Measurements from ENCODE around the gene POLL. TPM values are rescaled to one million over a fixed set of nuclear protein-coding genes. Genes with fewer than 3 reads are reported as not detected.

The POLL gene
- total RNA-seq, 2 donors from 2014 or later = 31.4 to 43.0 TPM

- H3K27ac Mint-ChIP-seq = no peak overlapping the region
- DNase-seq (ENCODE audit: low spot score in 2 of 2) (peak in 1 of 2 donors; percentile 31), ATAC-seq (no peak)
- no peaks in the 10 kb centered on the region for H3K9me3 Mint-ChIP-seq
- H3K36me3 Mint-ChIP-seq = no peaks in the 10 kb centered on the region
These were observed 19.9 kb downstream of the POLL start for GRCh38 chr10:101568054-101568745.

DNA sequence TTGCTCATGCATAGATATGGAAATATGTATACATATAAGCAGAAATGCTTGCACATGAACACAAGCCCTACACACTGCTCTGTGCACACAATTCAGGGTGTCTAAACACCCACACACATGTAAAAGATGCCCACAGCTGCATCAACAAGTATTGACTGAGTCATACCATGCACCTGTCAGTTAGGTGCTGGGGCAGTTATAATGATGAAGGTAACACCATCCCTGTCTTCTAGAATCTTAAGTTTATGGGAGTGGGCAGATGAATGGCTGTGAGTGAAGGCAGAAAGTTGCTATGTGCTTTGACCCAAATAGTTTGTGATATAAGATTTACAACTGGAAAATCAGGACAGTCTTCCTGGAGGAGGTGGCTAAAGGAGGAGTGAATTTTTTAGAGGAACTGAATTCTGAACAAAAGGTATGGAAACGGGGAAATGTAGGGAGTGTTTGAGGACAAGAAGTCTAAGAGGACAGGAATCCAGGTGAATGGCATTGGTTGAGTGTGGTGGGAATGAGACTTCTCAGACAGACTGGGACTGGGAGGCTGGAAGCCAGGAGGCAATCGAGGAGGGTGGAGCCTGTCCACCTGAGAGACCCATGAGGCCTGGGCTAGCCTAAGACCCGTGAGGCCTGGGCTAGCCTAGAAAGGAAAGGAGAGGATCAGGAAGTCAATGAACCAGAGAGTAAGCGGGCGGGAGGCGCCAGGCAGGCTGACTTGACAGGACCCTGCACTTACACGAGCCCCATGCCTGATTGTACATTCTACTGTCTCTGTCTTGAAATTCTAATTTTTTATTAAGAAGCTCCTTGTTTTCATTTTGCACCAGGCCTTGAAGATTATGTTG, 20.7 kb downstream of the POLL start:
- Mint-ChIP-seq H3K27ac (no peak overlapping the region), H3K36me3 (no peaks in the 10 kb centered on the region), H3K9me3 (no peaks in the 10 kb centered on the region)
- ATAC-seq (peak; percentile 15 to 50), DNase-seq (ENCODE audit: low spot score in 2 of 2) (no peak)

- peak in 1 of 2 donors; percentile 0 for ATAC-seq
- peak in 1 of 2 donors; percentile 47 for DNase-seq (ENCODE audit: low spot score in 2 of 2)
- Mint-ChIP-seq H3K27ac (no peak overlapping the region), H3K36me3 (no peaks in the 10 kb centered on the region), H3K9me3 (no peaks in the 10 kb centered on the region)
These were observed 21.5 kb downstream of the POLL start for GRCh38 chr10:101566333-101567164.

DNA sequence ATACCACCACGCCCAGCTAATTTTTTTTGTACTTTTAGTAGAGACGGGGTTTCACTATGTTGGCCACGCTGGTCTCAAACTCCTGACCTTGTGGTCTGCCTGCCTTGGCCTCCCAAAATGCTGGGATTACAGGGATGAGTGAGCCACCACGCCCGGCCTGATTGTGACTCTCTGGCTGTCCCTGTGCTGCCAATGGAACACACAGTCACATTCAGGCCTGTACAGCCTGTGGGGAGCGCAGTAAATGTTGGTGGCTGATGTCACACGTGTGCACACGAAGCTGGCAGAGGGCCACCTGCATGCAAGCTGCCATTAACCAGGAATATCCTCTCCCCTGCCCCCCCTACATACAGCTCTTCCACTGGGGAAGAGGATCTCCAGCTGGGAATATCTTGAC, 22.1 kb downstream of the POLL start:
- H3K27ac Mint-ChIP-seq = no peak overlapping the region
- DNase-seq (ENCODE audit: low spot score in 2 of 2) (peak in 1 of 2 donors; percentile 4), ATAC-seq (no peak)
- no peaks in the 10 kb centered on the region for H3K9me3 Mint-ChIP-seq
- H3K36me3 Mint-ChIP-seq = no peaks in the 10 kb centered on the region

DNA sequence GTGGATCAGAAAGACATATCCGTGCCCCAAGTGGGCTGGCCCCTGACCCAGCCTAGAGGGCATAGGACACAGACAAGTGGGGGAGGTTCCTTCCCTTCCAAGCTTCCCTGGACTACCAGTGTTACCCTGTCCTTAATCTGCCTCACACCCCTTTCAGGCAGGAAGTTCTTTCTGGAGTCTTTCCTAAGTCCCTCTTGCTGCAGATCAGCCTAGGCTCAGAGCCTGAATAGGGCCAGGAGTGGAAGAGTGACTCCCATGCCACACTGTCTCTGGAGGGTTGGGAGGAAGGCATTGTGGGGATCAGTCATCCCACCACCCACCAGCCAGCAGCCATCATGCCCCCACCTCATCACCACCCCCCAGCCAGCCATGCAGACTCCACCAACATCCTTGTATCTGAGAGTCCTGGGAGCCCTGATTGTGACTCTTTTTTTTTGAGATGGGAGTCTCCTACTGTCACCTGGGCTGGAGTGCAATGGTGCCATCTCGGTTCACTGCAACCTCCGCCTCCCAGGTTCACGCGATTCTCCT, 22.6 kb downstream of the POLL start:
- Mint-ChIP-seq H3K36me3 (no peaks in the 10 kb centered on the region), H3K9me3 (no peaks in the 10 kb centered on the region), H3K27ac (no peak overlapping the region)
- ATAC-seq (no peak), DNase-seq (ENCODE audit: low spot score in 2 of 2) (peak in 1 of 2 donors; percentile 44)

GRCh38 chr10:101564490-101564991, 23.5 kb downstream of the POLL start:
- H3K27ac Mint-ChIP-seq = no peak overlapping the region
- no peak for ATAC-seq
- H3K9me3 Mint-ChIP-seq = no peaks in the 10 kb centered on the region
- DNase-seq (ENCODE audit: low spot score in 2 of 2) = peak in 1 of 2 donors; percentile 31
- no peaks in the 10 kb centered on the region for H3K36me3 Mint-ChIP-seq

DNA sequence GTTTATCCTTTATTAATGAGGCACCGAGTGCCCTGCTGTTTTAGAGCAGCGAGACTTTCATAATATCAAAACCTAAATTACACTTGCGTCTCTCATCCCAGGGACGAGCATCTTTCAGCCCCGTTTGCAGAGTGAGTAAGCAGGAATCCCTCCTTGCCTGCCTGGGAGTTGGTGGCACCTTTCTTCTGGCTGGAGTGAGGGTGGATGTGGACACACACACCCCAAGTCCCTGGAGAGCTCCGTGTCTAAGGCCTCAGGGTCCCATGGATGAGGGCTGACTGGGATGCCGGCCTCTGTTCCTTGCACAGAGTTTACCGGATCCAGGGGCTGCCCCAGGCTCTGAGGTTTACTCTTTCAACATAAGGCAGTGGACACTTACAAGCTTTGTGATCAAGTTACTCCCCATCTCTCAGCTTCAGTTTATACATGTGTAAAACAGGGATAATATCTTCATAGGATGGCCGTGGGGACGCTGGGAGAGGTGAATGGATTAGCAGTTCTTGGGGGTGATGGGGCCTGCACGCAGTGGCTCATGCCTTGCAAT, 24.5 kb downstream of the POLL start:
- Mint-ChIP-seq H3K36me3 (no peaks in the 10 kb centered on the region), H3K9me3 (no peaks in the 10 kb centered on the region), H3K27ac (no peak overlapping the region)
- ATAC-seq (no peak), DNase-seq (ENCODE audit: low spot score in 2 of 2) (peak in 1 of 2 donors; percentile 18)

DNA sequence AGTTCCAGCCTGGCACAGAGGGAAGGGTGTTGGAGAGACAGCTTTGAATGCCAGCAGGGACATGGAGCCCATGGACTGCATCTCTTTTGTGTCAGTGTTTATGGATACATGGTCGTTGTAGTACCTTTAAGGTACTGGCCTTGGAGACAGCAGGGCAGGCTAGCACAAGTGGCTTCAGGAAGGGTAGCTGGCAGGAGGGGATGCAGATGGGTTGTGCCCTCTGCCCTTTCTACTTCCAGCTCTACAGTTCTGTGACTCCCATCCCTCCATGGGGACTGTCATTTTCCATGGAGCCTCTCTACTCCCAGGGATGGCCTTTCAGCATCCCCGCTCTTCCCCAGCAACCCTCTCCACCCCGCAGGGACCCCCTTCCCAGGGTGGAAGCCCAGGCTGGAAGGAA, 25.1 kb downstream of the POLL start:
- H3K9me3 Mint-ChIP-seq = no peaks in the 10 kb centered on the region
- DNase-seq (ENCODE audit: low spot score in 2 of 2) (no peak), ATAC-seq (no peak)
- no peaks in the 10 kb centered on the region for H3K36me3 Mint-ChIP-seq
- no peak overlapping the region for H3K27ac Mint-ChIP-seq

GRCh38 chr10:101562231-101562630, 25.8 kb downstream of the POLL start:
- DNase-seq (ENCODE audit: low spot score in 2 of 2) (no peak), ATAC-seq (no peak)
- H3K27ac Mint-ChIP-seq = no peak overlapping the region
- H3K36me3 Mint-ChIP-seq = no peaks in the 10 kb centered on the region
- H3K9me3 Mint-ChIP-seq = no peaks in the 10 kb centered on the region

DNA sequence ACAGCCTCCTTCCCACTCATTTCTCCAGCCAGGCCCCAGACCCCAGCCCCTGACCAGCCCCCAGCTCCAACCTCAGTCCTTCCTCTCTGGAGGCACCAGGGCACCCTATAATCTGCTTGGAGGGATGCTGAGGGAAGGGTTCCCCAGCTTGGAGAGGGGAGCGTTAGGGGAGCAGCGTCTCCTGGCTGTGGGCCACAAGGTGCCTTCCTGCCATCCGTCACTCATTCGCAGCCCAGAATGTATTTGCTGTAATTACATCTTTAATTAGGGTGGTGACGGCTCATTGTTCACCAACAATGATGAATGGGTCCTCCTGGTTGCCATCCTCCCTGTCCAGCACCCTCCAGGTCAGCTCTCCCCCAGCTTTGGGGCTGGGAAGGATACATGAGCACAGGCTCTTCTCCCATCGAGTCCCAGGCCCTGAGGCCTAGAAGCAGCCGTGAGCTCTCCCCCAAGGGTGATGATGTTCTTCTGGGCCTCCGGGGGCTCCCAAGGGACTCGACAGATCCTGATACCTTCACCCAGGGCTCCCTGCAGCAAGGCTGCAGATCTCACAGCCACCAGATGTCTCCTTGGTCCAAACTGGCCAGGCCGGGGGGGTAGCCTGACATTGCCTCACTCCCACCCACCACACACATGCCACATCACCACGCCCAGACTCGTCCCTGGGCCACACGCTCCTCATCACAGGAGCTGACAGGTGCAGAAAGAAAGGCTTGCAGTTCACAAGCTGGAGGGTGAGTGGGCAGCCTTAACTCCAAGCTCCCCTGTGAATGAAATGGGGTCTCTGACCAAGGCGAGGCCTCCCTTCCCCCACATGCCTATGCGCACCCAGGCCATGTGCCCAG, 26.8 kb downstream of the POLL start:
- ATAC-seq (no peak), DNase-seq (ENCODE audit: low spot score in 2 of 2) (no peak)
- Mint-ChIP-seq H3K36me3 (no peaks in the 10 kb centered on the region), H3K9me3 (no peaks in the 10 kb centered on the region), H3K27ac (peak overlapping the region; percentile 29 to 60)

DNA sequence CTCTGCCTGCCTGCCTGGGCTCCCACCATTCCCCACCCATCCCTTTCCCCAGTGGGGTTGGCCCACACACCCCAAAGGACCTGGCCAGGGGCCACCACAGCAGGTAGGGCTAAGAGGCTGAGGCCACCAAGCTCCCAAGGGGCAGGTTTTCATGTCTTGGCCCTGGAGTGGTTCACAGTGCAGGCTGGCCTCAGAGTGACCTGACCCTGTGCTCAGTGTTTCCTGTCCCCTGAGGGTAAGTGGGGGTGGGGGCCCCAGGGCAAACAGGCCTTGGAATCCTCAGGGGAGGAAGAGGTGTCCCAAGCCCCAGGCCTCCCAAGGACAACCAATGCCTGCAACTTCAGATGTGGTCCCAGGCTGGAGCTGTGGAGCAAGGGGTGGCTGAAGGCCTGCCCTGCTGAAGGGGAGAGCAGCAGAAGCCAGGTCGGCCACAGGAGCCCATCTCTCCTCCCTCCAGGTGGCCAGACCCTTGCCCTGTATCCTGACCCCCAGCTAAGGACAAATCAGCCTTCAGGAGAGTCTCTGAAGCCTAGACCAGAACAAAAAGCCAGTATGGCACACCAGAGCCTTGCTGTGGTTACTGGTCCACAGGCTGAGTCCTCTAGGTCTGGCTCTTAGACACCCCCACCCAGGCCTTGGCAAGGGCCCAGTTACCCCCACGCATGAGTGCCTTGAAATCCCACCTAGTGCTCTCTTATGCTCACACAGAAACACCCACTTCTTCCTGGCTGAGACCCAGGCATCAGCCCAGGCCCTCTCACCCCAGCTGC, 27.6 kb downstream of the POLL start:
- ATAC-seq = no peak
- H3K9me3 Mint-ChIP-seq = no peaks in the 10 kb centered on the region
- H3K36me3 Mint-ChIP-seq = no peaks in the 10 kb centered on the region
- DNase-seq (ENCODE audit: low spot score in 2 of 2) = no peak
- peak overlapping the region in 1 of 2 donors; percentile 81 for H3K27ac Mint-ChIP-seq

DNA sequence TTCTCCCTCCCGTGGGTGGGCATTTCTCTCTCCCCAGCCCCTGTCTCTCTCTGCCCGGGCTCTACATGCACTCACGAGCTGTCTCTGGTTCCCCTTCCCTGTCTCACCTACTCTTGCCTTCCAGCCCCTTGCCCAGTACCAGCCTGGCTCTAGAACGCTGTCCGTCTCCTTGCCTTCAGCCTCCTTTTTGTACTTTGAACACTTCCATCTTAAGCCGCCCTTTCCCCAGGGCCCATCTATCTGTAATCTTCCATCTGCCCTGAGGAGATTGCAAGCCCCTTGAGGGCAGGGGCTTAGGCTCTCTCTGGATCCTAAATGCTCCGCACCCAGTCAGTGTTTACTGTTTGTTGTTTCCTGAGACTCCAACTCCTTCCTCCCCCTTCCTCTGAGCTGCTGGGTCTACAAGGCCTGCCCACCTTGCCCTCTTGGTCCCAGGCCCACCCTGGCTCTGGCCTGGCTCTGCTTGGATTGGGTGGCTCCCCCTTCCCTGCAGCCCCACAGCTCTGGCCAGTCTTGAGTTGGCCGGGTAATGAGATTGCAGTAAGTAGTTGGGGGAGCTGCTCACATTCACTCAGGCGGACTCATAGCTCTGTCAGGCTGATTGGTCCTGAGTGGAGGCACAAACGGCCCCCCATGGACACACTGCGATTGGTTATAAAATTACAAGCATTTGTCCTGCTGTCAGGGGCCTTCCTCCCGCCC, 28.3 kb downstream of the POLL start:
- H3K27ac Mint-ChIP-seq = peak overlapping the region in 1 of 2 donors; percentile 81
- DNase-seq (ENCODE audit: low spot score in 2 of 2) (no peak), ATAC-seq (no peak)
- H3K9me3 Mint-ChIP-seq = no peaks in the 10 kb centered on the region
- H3K36me3 Mint-ChIP-seq = no peaks in the 10 kb centered on the region

DNA sequence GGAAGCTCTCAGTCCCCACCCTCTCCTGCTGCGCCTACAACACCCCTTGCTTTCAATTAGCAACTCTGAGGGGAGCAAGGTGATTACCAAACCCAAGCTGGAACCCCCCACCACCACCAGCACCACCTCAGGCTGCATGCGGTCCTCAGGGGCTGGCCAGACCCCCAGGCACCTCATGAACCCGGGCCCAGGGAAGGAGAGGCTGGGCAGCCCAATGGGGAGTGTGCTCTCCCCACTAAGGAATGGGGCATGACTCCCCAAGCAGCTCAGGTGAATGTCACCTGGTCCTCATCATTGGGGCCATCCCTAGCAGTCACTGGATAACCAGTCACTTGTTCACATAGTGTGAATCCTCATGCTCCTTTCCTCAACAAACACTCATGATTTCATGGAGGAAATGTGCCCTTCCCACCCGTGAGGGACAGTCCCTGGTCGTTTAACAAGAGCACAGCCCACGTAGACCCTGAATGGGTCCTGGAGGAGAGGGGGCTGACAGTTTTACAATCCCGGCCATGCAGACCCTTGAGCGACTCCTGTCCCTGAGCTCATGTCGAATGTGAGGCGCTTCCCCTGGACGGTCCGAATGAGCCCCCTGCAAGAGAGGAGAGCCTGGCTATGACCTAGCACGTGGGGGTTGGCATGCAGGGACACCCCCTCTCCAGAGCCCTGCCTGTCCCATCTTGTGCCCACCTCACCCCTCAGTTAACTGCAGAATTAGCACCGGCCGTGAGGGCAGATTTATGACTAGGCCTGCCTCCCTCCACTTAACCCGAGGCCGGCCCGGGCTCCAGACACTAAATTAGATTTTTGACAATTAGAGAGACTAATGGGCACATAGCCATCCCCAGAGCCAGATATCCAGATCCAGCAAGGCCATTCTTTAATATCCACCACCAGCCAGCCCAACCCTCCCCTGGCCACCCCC, 29.1 kb downstream of the POLL start:
- Mint-ChIP-seq H3K27ac (peak overlapping the region in 1 of 2 donors; percentile 81), H3K9me3 (no peaks in the 10 kb centered on the region), H3K36me3 (no peaks in the 10 kb centered on the region)
- ATAC-seq (no peak), DNase-seq (ENCODE audit: low spot score in 2 of 2) (no peak)
